Esophagus squamous epithelium (tissue), 5 donors: ENCODE results near the gene ZMYND8. TPM values are rescaled to one million over a fixed set of nuclear protein-coding genes. Genes with fewer than 3 reads are reported as not detected.
A peak's percentile ranks its signal among the peaks of the same experiment; 100 is the strongest.

Experiments used
- DNase-seq: peaks from one replicate; lab custom pipeline; 2025; lab: John Stamatoyannopoulos, UW
- H3K27ac ChIP-seq, 4 donors: fragments of 200-600 bp; sonication (generic); one replicate each; pipeline ENCODE4 v1.5.1; 2016 to 2019; ENCODE audit warnings: mild to moderate bottlenecking in 1 of 4
- H3K27me3 ChIP-seq, 4 donors: fragments of 200-600 bp; sonication (generic); 1 replicate in 3 of 4; 2 replicates in 1 of 4; pipeline versions ENCODE4 v1.5.1 to v1.6.0; 2017 to 2021; ENCODE audit warnings: antibody characterized with exemption in 1 of 4
- H3K36me3 ChIP-seq, 3 donors: fragments of 200-600 bp; sonication (generic); one replicate each; pipeline ENCODE4 v1.5.1; 2016 to 2019
- H3K4me1 ChIP-seq, 3 donors: fragments of 200-600 bp; sonication (generic); one replicate each; pipeline ENCODE4 v1.5.1; 2017 to 2019
- H3K4me3 ChIP-seq, 4 donors: fragments of 200-600 bp; sonication (generic); 1 replicate in 3 of 4; 2 replicates in 1 of 4; pipeline ENCODE4 v1.5.1; 2016 to 2019; ENCODE audit warnings: mild to moderate bottlenecking in 2 of 4, moderate library complexity in 1 of 4
- H3K9me3 ChIP-seq, 3 donors: fragments of 200-600 bp; sonication (generic); one replicate each; pipeline ENCODE4 v1.5.1; 2016 to 2019
- POLR2A ChIP-seq, 4 donors: fragments of 450-650 bp; IDR thresholded peaks; one replicate each; pipeline ENCODE4 v1.6.1; 2017; ENCODE audit warnings: antibody characterized with exemption in 4 of 4, mild to moderate bottlenecking in 4 of 4, moderate library complexity in 3 of 4
- WGBS, 2 donors: methylation state at CpG; one replicate each; pipeline ENCODE4 v1.1.5; 2018; 5-methylcytosine and 5-hydroxymethylcytosine counted together
- intact Hi-C: fragments of 100-400 bp; cut with DNase I; formaldehyde crosslinking; loops from one replicate; pipeline ENCODE4 v1.15.0; 2022
- total RNA-seq, 4 donors: library from RNA; depleted of rRNA; stranded (reverse); fragments of >200 nt; gene quantifications; one replicate each; pipeline ENCODE4 v1.1.0, GENCODE V29; 2016
- TF ChIP-seq, protein P1 (sequence below), 6 experiments: fragments of 450-650 bp in 4 of 6; fragments of 200-600 bp in 2 of 6; sonication (generic) in 2 of 6; IDR thresholded peaks; one replicate each; pipeline ENCODE4 v1.5.1; 2016 to 2019; ENCODE audit warnings: antibody characterized with exemption in 6 of 6, mild to moderate bottlenecking in 4 of 6, moderate library complexity in 4 of 6
- donor health status: DM: yes; HTN: yes; CAD: no.

Gene ZMYND8
- total RNA-seq, 4 donors from 2014 or later = 21.5 to 26.3 (median 24.3) TPM

DNA sequence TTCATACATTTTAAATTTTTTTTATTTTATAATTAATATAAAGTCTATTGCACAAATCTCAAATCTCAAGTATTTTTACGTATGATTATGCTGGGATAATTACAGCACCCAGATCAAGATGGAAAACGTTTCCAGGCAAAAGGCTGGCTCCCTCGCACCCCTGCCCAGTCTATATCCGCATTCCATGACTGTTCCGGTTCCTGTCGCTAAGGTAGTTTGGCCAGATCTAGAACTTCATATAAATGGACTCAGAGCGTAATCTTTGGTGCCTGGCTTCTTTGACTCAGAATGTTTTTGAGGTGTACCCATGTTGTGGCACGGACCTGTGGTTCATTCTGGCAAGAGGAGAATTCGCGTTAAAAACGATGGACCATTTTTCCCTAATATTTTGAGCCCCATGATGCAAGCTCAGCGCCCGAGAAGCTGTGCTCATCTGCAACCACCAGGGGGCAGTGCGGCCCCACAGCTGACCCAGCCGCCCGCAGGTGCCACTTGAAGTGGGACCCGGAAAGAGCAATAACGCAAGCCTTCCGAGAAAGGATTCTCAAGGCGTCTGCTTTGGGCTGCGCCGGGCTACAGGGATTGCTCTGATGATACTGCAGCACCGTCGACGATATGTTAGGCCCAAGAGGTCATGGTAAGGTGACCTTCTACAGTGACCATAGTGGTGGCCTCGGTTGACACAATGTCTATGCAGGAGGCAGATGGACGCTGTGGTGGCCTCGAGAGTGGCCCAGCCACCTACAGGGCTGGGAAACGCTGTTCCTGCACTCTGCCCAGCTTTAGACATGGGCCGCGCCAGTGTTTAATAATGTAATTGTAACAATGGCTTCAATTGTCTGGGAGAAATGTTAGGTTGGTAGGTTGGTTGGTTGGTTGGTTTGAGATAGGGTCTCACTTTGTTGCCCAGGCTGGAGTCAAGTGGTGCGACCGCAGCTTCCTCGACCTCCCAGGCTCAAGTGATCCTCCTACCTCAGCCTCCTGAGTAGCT, 160.1 kb downstream of the ZMYND8 start:
- TF ChIP-seq, protein P1, sequence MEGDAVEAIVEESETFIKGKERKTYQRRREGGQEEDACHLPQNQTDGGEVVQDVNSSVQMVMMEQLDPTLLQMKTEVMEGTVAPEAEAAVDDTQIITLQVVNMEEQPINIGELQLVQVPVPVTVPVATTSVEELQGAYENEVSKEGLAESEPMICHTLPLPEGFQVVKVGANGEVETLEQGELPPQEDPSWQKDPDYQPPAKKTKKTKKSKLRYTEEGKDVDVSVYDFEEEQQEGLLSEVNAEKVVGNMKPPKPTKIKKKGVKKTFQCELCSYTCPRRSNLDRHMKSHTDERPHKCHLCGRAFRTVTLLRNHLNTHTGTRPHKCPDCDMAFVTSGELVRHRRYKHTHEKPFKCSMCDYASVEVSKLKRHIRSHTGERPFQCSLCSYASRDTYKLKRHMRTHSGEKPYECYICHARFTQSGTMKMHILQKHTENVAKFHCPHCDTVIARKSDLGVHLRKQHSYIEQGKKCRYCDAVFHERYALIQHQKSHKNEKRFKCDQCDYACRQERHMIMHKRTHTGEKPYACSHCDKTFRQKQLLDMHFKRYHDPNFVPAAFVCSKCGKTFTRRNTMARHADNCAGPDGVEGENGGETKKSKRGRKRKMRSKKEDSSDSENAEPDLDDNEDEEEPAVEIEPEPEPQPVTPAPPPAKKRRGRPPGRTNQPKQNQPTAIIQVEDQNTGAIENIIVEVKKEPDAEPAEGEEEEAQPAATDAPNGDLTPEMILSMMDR (IDR thresholded peaks at IDR 0.05) = peak; percentile 87 to 99 (median 95)
- TF ChIP-seq POLR2A (IDR thresholded peaks at IDR 0.05) = no peak
- Histone ChIP-seq H3K4me1 (peaks cover 0 to 31% (median 0%) of the 10 kb centered on the region in 3 donors), H3K27me3 (no peaks in the 10 kb centered on the region), H3K4me3 (no peak overlapping the region), H3K9me3 (no peaks in the 10 kb centered on the region), H3K27ac (peak overlapping the region in 3 of 4 donors; percentile 3 to 33 (median 28)), H3K36me3 (no peaks in the 10 kb centered on the region)
- 47 to 49% methylated on average over 25 to 29 of the region's 34 CpGs for WGBS, 2 donors
- intact Hi-C loops = loop anchor here (5.0 kb wide), 2 partner anchors 186 to 444 kb away; no protein-coding TSS in a partner anchor
- DNase-seq = no peak

DNA sequence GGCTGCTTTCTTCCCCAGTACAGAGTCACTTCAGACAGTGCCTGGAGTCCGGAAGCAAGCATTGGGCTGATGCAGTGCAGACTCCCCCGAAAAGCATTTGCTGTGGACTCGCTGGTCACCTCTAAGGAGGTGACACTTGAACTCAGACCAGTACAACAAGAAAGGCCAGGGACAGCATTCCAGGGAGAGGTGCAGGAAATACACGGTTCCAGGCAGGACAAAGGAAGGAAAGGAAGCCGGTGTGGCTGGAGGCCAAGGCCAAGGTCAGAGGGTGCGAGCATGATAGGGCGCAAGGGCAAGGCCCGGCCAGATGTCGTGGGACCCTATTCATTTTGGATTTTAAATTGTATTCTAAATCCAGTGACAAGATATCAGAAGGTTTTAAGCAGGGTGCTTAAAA, 160.9 kb downstream of the ZMYND8 start:
- WGBS, 2 donors = 64 to 70% methylated on average over 9 of the region's 9 CpGs
- H3K4me1 ChIP-seq = peaks cover 0 to 31% (median 0%) of the 10 kb centered on the region in 3 donors
- H3K27me3 ChIP-seq = no peaks in the 10 kb centered on the region
- H3K9me3 ChIP-seq = no peaks in the 10 kb centered on the region
- no peak for TF ChIP-seq POLR2A (IDR thresholded peaks at IDR 0.05)
- TF ChIP-seq, protein P1 (IDR thresholded peaks at IDR 0.05) = no peak
- no peak for DNase-seq
- intact Hi-C loops = loop anchor here (5.0 kb wide), 2 partner anchors 187 to 443 kb away; no protein-coding TSS in a partner anchor
- H3K27ac ChIP-seq = no peak overlapping the region
- H3K4me3 ChIP-seq = no peak overlapping the region
- H3K36me3 ChIP-seq = no peaks in the 10 kb centered on the region

DNA sequence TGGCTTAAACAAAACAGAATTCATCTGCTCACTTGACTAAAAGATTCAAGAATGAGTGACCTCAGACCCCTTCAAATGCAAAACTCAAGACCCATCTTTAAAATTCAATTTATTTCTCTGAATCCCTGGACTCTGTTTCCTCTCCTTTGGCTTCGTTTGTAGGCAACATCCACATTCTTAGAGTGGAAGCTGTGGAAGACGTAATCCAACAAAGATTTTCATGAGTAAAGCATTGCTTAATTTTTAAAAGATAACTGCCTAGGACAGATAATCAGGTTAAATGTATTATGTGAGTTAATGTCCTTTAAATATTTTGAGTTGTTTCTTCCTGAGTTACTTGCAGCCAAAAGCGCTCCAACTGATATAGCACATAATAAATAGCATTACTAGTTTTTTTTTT, 164.5 kb downstream of the ZMYND8 start:
- no peak for DNase-seq
- H3K9me3 ChIP-seq = no peaks in the 10 kb centered on the region
- peaks cover 0 to 29% (median 0%) of the 10 kb centered on the region in 3 donors for H3K36me3 ChIP-seq
- H3K27me3 ChIP-seq = no peaks in the 10 kb centered on the region
- TF ChIP-seq, protein P1 (IDR thresholded peaks at IDR 0.05) = no peak
- no peak for TF ChIP-seq POLR2A (IDR thresholded peaks at IDR 0.05)
- intact Hi-C loops = no loop called here
- 84 to 93% methylated on average over 3 of the region's 3 CpGs for WGBS, 2 donors
- peaks cover 0 to 21% (median 0%) of the 10 kb centered on the region in 3 donors for H3K4me1 ChIP-seq
- no peak overlapping the region for H3K4me3 ChIP-seq
- H3K27ac ChIP-seq = no peak overlapping the region

DNA sequence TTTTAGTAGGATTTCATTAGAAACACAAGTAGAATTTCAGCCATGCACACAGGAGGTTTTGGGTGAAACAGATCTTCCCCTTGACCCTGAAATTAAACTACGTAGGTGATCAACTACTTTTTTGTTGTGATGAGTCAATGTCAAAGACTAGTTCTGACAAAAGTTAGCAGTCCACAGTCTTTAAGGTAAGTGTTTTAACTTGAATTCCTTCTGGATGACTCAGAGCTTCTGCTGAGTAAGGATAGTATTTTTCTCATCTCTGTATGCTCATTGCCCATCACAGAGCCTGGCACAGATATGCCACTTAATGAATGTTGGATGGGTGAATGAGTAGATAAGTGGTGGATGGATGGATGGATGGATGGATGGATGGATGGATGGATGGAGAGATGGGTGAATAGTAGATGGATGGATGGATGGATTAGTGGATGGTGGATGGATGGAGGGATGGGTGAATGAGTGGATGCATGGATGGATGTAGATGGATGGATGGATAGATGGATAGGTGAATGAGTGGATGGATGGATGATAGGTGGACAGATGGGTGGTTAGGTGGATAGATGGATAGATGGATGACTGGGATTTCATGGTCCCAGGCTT, 165.3 kb downstream of the ZMYND8 start:
- 36 to 50% methylated on average over 1 of the region's 1 CpG for WGBS, 2 donors
- Histone ChIP-seq H3K36me3 (peaks cover 0 to 35% (median 0%) of the 10 kb centered on the region in 3 donors), H3K4me1 (peaks cover 0 to 14% (median 0%) of the 10 kb centered on the region in 3 donors), H3K27me3 (no peaks in the 10 kb centered on the region), H3K27ac (no peak overlapping the region), H3K4me3 (no peak overlapping the region), H3K9me3 (no peaks in the 10 kb centered on the region)
- TF ChIP-seq, protein P1 (IDR thresholded peaks at IDR 0.05) = no peak
- no peak for TF ChIP-seq POLR2A (IDR thresholded peaks at IDR 0.05)
- intact Hi-C loops = no loop called here
- no peak for DNase-seq
